SK-N-SH (cell line): ENCODE measurements around the gene CDH20. TPM values are rescaled to one million over a fixed set of nuclear protein-coding genes. Genes with fewer than 3 reads are reported as not detected.

Source experiments
- CTCF ChIA-PET: fragments of 300-600, 350-600 bp; formaldehyde crosslinking; extraction: SDS; loops from one replicate; lab custom pipeline; 2021; lab: Yijun Ruan, JAX
- POLR2A ChIA-PET: fragments of 350-600 bp; sonication (Branson Sonifier 250); formaldehyde crosslinking; extraction: SDS; loops from one replicate; lab custom pipeline; 2020; ENCODE audit warnings: antibody characterized with exemption, inconsistent platforms; lab: Yijun Ruan, JAX
- DNase-seq: peaks from one replicate; pipeline ENCODE4 v3.0.0; 2012
- H2AFZ ChIP-seq: fragments of 200-600 bp; sonication (generic); 2 replicates; pipeline ENCODE4 v1.8.1; 2016; ENCODE audit warnings: antibody characterized with exemption, mild to moderate bottlenecking, low read depth
- H3F3A ChIP-seq: fragments of 200-600 bp; sonication (generic); replicated peaks from 2 replicates; pipeline ENCODE3; 2016; ENCODE audit warnings: antibody characterized with exemption, mild to moderate bottlenecking; ENCODE audit not compliant: insufficient read depth
- H3K27ac ChIP-seq, 2 experiments: fragments of 200-500 bp in 1 of 2; fragments of 200-600 bp in 1 of 2; sonication (Bioruptor generic) in 1 of 2; sonication (generic), shearing (Covaris generic) in 1 of 2; 2 replicates each; pipeline versions ENCODE4 v1.5.1 to v1.6.1; 2014 to 2016; ENCODE audit warnings: low read depth in 2 of 2, inconsistent platforms in 1 of 2, low read length in 1 of 2, mild to moderate bottlenecking in 1 of 2, mixed read lengths in 1 of 2
- H3K27me3 ChIP-seq: fragments of 200-600 bp; sonication (generic), shearing (Covaris generic); 2 replicates; pipeline ENCODE4 v1.6.1; 2016; ENCODE audit warnings: mixed run types; ENCODE audit not compliant: insufficient read depth
- H3K36me3 ChIP-seq, 2 experiments: fragments of 200-500 bp in 1 of 2; fragments of 200-600 bp in 1 of 2; sonication (Bioruptor generic) in 1 of 2; sonication (generic) in 1 of 2; replicated peaks in 1 of 2; 2 replicates each; pipeline versions ENCODE3 to v1.5.1; 2014 to 2016; ENCODE audit warnings: low read length in 1 of 2, mild to moderate bottlenecking in 1 of 2; ENCODE audit not compliant: insufficient read depth in 2 of 2, control insufficient read depth in 1 of 2
- H3K4me1 ChIP-seq, 2 experiments: fragments of 200-500 bp in 1 of 2; fragments of 200-600 bp in 1 of 2; sonication (Bioruptor generic) in 1 of 2; sonication (generic), shearing (Covaris generic) in 1 of 2; 2 replicates each; pipeline versions ENCODE4 v1.5.1 to v1.6.1; 2014 to 2016; ENCODE audit warnings: low read depth in 1 of 2, low read length in 1 of 2, mixed run types in 1 of 2; ENCODE audit not compliant: insufficient read depth in 2 of 2, control insufficient read depth in 1 of 2
- H3K4me2 ChIP-seq: fragments of 200-600 bp; sonication (generic), shearing (Covaris generic); 2 replicates; pipeline ENCODE4 v1.6.1; 2017; ENCODE audit warnings: mixed run types
- H3K4me3 ChIP-seq, 2 experiments: fragments of 200-500 bp in 1 of 2; fragments of 200-600 bp in 1 of 2; sonication (Bioruptor generic) in 1 of 2; sonication (generic), shearing (Covaris generic) in 1 of 2; 2 replicates each; pipeline versions ENCODE4 v1.5.1 to v1.8.1; 2014 to 2016; ENCODE audit warnings: low read depth in 2 of 2, inconsistent platforms in 1 of 2, low read length in 1 of 2, mild to moderate bottlenecking in 1 of 2, mixed read lengths in 1 of 2, moderate library complexity in 1 of 2
- H3K79me2 ChIP-seq: fragments of 200-600 bp; sonication (generic); 2 replicates; pipeline ENCODE4 v1.8.1; 2017; ENCODE audit warnings: mild to moderate bottlenecking; ENCODE audit not compliant: insufficient read depth
- H3K9ac ChIP-seq: fragments of 200-600 bp; sonication (generic); 2 replicates; pipeline ENCODE4 v1.6.1; 2017; ENCODE audit warnings: mixed run types
- H3K9me2 ChIP-seq: fragments of 200-600 bp; sonication (generic); 2 replicates; pipeline ENCODE4 v1.6.1; 2017; ENCODE audit warnings: mixed run types
- H3K9me3 ChIP-seq: fragments of 200-600 bp; sonication (generic); 2 replicates; pipeline ENCODE4 v1.6.1; 2017; ENCODE audit warnings: mixed run types, mild to moderate bottlenecking, moderate library complexity
- H4K20me1 ChIP-seq: fragments of 200-600 bp; sonication (generic); 2 replicates; pipeline ENCODE4 v1.6.1; 2017; ENCODE audit warnings: mild to moderate bottlenecking, mixed run types; ENCODE audit not compliant: insufficient read depth
- CHD2 ChIP-seq: fragments of 150-350 bp; IDR thresholded peaks from 2 replicates; pipeline ENCODE4 v1.6.1; 2018; ENCODE audit warnings: low read length; ENCODE audit not compliant: partially characterized antibody
- ELF1 ChIP-seq: IDR thresholded peaks from 2 replicates; pipeline ENCODE4 v1.4.0; 2012
- FOXM1 ChIP-seq: IDR thresholded peaks from 2 replicates; pipeline ENCODE4 v1.4.0; 2012; ENCODE audit warnings: low read depth, mild to moderate bottlenecking
- GABPA ChIP-seq: IDR thresholded peaks from 2 replicates; pipeline ENCODE4 v1.4.0; 2012; ENCODE audit warnings: low read depth, mild to moderate bottlenecking
- GATA2 ChIP-seq: sonication (generic); formaldehyde crosslinking; IDR thresholded peaks from 2 replicates; pipeline ENCODE4 v1.5.0; 2020; ENCODE audit warnings: mild to moderate bottlenecking, missing genetic modification reagents
- IRF3 ChIP-seq: fragments of 150-350 bp; IDR thresholded peaks from 2 replicates; pipeline ENCODE4 v1.6.1; 2016; ENCODE audit warnings: mild to moderate bottlenecking, low read depth, low read length
- JUND ChIP-seq: IDR thresholded peaks from 2 replicates; pipeline ENCODE4 v1.4.0; 2012
- MEF2A ChIP-seq: IDR thresholded peaks from 2 replicates; pipeline ENCODE4 v1.4.0; 2012; ENCODE audit warnings: low read depth, borderline replicate concordance
- NFIC ChIP-seq: IDR thresholded peaks from 2 replicates; pipeline ENCODE4 v1.4.0; 2012; ENCODE audit warnings: borderline replicate concordance
- NRF1 ChIP-seq: IDR thresholded peaks from 2 replicates; pipeline ENCODE4 v1.6.1; 2012; ENCODE audit warnings: low read depth, mild to moderate bottlenecking, low read length
- PBX3 ChIP-seq: IDR thresholded peaks from 2 replicates; pipeline ENCODE4; 2012
- REST ChIP-seq: IDR thresholded peaks from 2 replicates; pipeline ENCODE4 v1.6.1; 2012; ENCODE audit warnings: mild to moderate bottlenecking, low read depth, low read length, moderate library complexity
- SMC3 ChIP-seq: IDR thresholded peaks from 2 replicates; pipeline ENCODE4 v1.6.1; 2012; ENCODE audit warnings: low read depth, low read length, improper control_type of control experiment
- TAF1 ChIP-seq: IDR thresholded peaks from 2 replicates; pipeline ENCODE4 v1.6.1; 2012; ENCODE audit warnings: low read depth, mild to moderate bottlenecking, low read length, moderate library complexity, borderline replicate concordance
- TCF12 ChIP-seq: IDR thresholded peaks from 2 replicates; pipeline ENCODE4 v1.4.0; 2012
- TEAD4 ChIP-seq: IDR thresholded peaks from 2 replicates; pipeline ENCODE4 v1.4.0; 2012; ENCODE audit warnings: mild to moderate bottlenecking, borderline replicate concordance; ENCODE audit not compliant: insufficient read depth
- USF1 ChIP-seq: IDR thresholded peaks from 2 replicates; pipeline ENCODE4 v1.4.0; 2012; ENCODE audit warnings: low read depth, borderline replicate concordance
- USF2 ChIP-seq: fragments of 150-350 bp; IDR thresholded peaks from 2 replicates; pipeline ENCODE4 v1.6.1; 2017; ENCODE audit warnings: antibody characterized with exemption, low read length, low read depth, borderline replicate concordance
- YY1 ChIP-seq: IDR thresholded peaks from 2 replicates; pipeline ENCODE4 v1.4.0; 2012; ENCODE audit warnings: low read depth, mild to moderate bottlenecking
- WGBS: methylation state at CpG from one replicate; pipeline ENCODE4 v1.1.6; 2017; ENCODE audit warnings: low lambda C conversion rate; 5-methylcytosine and 5-hydroxymethylcytosine counted together
- polyA plus RNA-seq, 3 experiments: library from polyadenylated mRNA; depleted of rRNA; stranded (reverse); fragments of >200 nt; gene quantifications; 2 replicates each; pipeline ENCODE4 v1.2.3, GENCODE V29; 2012

CDH20 gene
- polyA plus RNA-seq, 1 of the 3 experiments (the other 2 are of a cell fraction): 1.1 TPM

- TF ChIP-seq USF1 (no peak), SMC3 (no peak), TCF12 (no peak), FOXM1 (no peak), MEF2A (no peak), JUND (no peak), YY1 (no peak), ELF1 (no peak), GATA2 (CRISPR knock-in tag) (no peak), TEAD4 (no peak), TAF1 (no peak), GABPA (no peak), NFIC (no peak), REST (no peak), PBX3 (no peak), CHD2 (no peak), IRF3 (no peak), NRF1 (no peak), USF2 (no peak)
- Histone ChIP-seq H4K20me1 (no peaks in the 10 kb centered on the region), H3K79me2 (no peaks in the 10 kb centered on the region), H2AFZ (no peak overlapping the region), H3K4me2 (no peak overlapping the region), H3K9ac (no peak overlapping the region), H3K36me3 (no peaks in the 10 kb centered on the region), H3K9me3 (no peaks in the 10 kb centered on the region), H3K4me3 (no peak overlapping the region), H3F3A (no peaks in the 10 kb centered on the region), H3K27me3 (no peaks in the 10 kb centered on the region), H3K4me1 (no peaks in the 10 kb centered on the region), H3K27ac (no peak overlapping the region), H3K9me2 (no peaks in the 10 kb centered on the region)
- 34% methylated on average over 4 of the region's 4 CpGs for WGBS
- CTCF ChIA-PET: interaction anchor here (0.7 kb wide), 1 partner anchor 430 kb away, joined by 3 read pairs; no protein-coding TSS in a partner anchor
- POLR2A ChIA-PET: no interaction called here
- no peak for DNase-seq
Observed at GRCh38 chr18:61284039-61284438, 49.2 kb upstream of the CDH20 start.
